ENCODE data around the gene NISCH.

GRCh38 chr3:52415800-52416199 is 39.6 kb upstream of the NISCH start:
- TF ChIP-seq CTCF (conservative IDR thresholded peaks at IDR 0.05; ENCODE audit: low read depth in 2 of 2): no peak
- no peak for TF ChIP-seq POLR2AphosphoS5 (IDR thresholded peaks at IDR 0.05; ENCODE audit: low read depth)
- TF ChIP-seq CREB1 (CRISPR knock-in tag; IDR thresholded peaks at IDR 0.05; ENCODE audit: low read depth): no peak
- no peak for TF ChIP-seq JUNB (IDR thresholded peaks at IDR 0.05; ENCODE audit: unreplicated experiment)
- TF ChIP-seq, protein P1, sequence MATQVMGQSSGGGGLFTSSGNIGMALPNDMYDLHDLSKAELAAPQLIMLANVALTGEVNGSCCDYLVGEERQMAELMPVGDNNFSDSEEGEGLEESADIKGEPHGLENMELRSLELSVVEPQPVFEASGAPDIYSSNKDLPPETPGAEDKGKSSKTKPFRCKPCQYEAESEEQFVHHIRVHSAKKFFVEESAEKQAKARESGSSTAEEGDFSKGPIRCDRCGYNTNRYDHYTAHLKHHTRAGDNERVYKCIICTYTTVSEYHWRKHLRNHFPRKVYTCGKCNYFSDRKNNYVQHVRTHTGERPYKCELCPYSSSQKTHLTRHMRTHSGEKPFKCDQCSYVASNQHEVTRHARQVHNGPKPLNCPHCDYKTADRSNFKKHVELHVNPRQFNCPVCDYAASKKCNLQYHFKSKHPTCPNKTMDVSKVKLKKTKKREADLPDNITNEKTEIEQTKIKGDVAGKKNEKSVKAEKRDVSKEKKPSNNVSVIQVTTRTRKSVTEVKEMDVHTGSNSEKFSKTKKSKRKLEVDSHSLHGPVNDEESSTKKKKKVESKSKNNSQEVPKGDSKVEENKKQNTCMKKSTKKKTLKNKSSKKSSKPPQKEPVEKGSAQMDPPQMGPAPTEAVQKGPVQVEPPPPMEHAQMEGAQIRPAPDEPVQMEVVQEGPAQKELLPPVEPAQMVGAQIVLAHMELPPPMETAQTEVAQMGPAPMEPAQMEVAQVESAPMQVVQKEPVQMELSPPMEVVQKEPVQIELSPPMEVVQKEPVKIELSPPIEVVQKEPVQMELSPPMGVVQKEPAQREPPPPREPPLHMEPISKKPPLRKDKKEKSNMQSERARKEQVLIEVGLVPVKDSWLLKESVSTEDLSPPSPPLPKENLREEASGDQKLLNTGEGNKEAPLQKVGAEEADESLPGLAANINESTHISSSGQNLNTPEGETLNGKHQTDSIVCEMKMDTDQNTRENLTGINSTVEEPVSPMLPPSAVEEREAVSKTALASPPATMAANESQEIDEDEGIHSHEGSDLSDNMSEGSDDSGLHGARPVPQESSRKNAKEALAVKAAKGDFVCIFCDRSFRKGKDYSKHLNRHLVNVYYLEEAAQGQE (IDR thresholded peaks at IDR 0.05; ENCODE audit: unreplicated experiment): no peak
- no peak for TF ChIP-seq EZH2phosphoT487 (IDR thresholded peaks at IDR 0.05; ENCODE audit: unreplicated experiment)
- TF ChIP-seq EZH2 (IDR thresholded peaks at IDR 0.05; ENCODE audit: low read depth, unreplicated experiment): no peak
- no peak for TF ChIP-seq NANOG (IDR thresholded peaks at IDR 0.05; ENCODE audit: borderline replicate concordance)
- TF ChIP-seq ZNF114 (CRISPR knock-in tag; IDR thresholded peaks at IDR 0.05): no peak

Measured in GM23338 (cell line).